Activated CD8-positive, alpha-beta memory T cell treated with anti-CD3 and anti-CD28 coated beads, Interleukin-2, amount 50 U/mL, for 24 hours (primary cell): ENCODE measurements around the gene HERPUD2.

ENCODE experiments used
- DNase-seq: peaks from one replicate; pipeline ENCODE4 v3.0.0-alpha.2; 2020; ENCODE audit errors: extremely low read depth

The HERPUD2 gene, protein sequence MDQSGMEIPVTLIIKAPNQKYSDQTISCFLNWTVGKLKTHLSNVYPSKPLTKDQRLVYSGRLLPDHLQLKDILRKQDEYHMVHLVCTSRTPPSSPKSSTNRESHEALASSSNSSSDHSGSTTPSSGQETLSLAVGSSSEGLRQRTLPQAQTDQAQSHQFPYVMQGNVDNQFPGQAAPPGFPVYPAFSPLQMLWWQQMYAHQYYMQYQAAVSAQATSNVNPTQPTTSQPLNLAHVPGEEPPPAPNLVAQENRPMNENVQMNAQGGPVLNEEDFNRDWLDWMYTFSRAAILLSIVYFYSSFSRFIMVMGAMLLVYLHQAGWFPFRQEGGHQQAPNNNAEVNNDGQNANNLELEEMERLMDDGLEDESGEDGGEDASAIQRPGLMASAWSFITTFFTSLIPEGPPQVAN

GRCh38 chr7:35694784-35695472 lies at the start of gene HERPUD2:
HERPUD2 (minus strand) TSS chr7:35695135; CDS start chr7:35694330, 805 bp downstream.
- peak; percentile 70 for DNase-seq

- DNase-seq = no peak
These were observed 44.0 kb upstream of the HERPUD2 start for GRCh38 chr7:35738889-35739288.

GRCh38 chr7:35736725-35737124 lies 41.8 kb upstream of the HERPUD2 start:
- DNase-seq = no peak

- no peak for DNase-seq
These were observed 40.5 kb upstream of the HERPUD2 start for GRCh38 chr7:35735396-35735795.

DNA sequence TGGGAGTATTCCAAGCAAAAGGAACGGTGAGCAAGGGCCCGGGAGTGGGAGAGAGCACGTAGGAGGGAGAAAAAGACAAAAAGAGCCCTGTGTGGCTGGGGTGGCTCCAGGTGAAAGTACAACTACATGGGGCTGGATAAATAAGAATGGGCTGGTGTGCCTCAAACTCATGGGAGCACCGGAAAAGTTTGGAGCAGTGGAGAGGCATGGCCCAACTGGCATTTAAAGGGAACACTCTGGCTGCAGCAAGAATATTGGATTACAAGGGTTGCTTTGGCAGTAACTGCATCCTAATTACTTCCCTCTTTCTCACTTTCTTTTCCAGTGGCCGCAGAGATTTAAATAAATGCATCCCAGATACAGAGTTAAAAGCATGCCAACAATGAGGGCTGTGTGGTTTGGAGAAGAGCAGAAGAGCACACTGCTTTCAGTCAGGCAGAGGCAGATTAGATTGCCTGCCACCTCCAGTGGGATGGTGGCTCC lies 39.1 kb upstream of the HERPUD2 start:
- DNase-seq = no peak

DNA sequence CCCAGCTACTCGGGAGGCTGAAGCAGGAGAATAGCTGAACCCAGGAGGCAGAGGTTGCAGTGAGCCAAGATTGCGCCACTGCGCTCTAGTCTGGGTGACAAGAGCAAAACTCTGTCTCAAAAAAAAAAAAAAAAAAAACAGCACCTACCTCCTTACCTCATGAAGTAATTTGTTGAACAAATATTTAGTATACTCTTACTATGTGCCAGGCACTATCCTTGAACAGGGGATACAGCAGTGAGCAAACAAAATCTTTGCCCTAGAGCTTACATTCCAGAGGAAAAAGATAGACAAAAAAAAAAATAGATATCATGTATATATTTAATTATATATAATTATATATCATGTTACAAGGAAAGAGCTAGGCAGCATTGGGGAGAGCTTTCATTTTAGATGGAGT lies 36.4 kb upstream of the HERPUD2 start:
- no peak for DNase-seq

GRCh38 chr7:35729061-35729783 lies 34.3 kb upstream of the HERPUD2 start:
- no peak for DNase-seq

DNA sequence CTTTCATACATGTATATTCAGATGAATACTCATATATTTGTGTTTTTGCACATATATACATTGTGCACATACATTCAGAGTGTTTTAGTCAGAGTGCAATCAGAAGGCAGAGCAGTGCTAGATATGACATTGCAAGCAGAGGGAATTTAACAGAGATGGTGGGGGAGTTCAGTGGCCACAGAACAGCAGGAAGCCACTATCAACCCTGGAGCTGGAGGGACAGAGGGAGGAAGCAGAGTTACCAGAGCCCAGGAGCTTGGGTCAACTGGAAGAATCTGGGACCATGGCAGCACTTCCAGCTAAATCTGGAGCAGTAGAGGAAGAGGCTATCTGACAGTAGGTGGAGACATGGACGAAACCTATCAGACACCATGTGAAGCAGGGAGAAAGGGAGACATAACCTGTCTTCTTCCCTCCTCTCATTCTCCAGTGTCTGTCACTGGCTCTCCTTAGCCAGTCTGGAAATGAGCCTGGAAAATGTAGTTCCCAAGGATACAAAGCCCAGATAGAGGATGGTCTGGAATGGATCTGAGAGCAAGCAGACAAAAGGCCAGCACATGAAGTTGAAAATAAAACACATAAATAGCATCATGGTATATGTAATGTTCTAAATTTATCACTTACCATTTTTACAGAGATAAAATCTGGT lies 33.6 kb upstream of the HERPUD2 start:
- DNase-seq = no peak

- DNase-seq = no peak
These were observed 32.6 kb upstream of the HERPUD2 start for GRCh38 chr7:35727571-35727970.

GRCh38 chr7:35726654-35727053 lies 31.7 kb upstream of the HERPUD2 start:
- DNase-seq = no peak

DNA sequence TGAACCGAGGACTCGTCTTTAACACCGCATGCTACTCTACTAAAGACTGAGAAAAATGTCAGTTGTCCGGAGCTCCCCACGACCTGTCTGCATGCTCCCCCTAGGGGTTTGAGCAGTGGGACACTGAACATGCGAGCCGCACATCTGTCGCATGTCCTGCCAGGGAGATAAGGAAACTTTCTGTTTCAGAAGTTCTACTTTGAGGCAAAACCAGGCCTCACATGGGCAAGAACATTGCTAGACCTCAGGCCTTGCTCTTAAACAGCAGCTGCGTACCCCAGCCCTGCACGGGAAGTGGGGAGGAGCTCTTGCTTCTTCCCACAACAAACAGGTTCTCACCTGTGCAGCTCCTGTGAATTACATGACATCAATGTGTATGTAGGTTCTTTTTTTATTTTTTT lies 30.3 kb upstream of the HERPUD2 start:
- DNase-seq = no peak

GRCh38 chr7:35723011-35723410 lies 28.1 kb upstream of the HERPUD2 start:
- no peak for DNase-seq

GRCh38 chr7:35722054-35722849 lies 27.3 kb upstream of the HERPUD2 start:
- no peak for DNase-seq

DNA sequence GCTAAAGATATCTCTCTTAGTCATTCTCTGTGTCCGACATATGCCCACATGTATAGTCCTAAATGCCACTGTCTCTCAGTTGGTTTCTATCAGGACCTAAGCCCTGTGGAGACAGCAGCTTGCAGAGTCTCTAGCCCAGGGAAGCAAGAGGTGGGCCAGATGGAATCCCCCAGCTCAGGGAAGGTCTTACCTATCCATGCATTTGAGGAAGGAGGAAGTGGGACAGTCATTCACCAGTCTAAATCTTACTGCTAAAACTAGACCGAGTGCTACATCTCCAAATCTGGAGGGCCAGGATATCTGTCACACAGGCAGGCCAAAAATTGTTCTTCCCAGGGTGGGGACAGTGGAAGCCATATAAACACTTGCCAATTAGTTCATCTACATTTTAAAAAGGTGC lies 26.4 kb upstream of the HERPUD2 start:
- DNase-seq = no peak

DNA sequence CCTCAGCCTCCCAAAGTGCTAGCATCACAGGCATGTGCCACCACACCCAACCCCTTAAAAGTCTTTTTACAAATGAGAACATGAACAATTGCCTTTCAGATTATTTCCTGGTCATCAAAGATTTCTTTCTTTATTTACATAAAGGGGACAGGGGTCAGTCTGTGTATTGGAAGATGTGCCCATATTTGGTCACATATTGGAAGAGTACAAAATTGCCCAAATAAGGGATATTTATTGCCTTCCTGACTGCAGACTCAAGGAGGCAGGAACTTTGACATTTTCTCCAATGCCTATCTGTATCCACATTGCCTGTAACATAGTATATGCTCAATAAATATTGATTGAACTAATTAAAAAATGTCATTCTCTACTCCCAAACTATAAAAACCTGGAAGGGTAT lies 25.9 kb upstream of the HERPUD2 start:
- no peak for DNase-seq

DNA sequence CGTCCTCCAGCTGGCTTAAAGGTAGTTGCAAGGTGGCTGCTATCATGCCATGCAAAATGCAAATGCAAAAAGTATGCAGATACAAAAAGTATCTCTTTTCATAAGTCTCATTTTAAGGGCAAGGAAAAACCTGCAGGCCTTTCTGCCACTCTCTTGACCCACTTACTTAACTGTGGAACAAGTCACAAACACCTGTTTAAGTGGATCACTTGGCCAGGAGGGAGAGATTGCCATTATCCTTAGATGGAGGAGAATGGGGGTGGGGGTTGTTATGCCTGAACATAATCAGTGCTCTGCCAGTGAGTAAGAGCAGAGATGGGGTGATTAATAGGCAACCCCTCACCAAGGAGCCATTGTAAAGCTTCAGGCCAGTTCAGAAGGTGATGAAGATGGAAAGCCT lies 25.1 kb upstream of the HERPUD2 start:
- DNase-seq = no peak

DNA sequence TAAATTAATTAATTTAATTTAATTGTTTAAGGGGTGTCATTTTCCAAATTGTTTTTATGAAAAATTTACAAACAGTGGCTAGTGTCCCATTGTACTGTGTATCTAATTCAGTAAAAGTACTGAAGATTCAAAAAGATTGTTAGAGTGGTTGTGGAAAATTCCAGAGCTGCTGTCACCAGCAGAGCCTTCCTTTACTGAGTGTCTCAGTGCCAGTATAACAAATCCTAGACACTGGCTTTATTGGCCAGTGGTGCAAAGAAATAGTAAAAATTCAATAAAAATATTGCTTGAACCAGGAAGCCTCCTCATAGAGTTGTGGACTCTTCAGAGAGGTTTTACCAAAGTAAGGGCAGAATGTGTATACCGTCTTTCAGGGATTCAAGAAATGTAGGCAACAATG lies 23.1 kb upstream of the HERPUD2 start:
- DNase-seq = no peak

GRCh38 chr7:35717516-35717915 lies 22.6 kb upstream of the HERPUD2 start:
- DNase-seq = no peak

DNA sequence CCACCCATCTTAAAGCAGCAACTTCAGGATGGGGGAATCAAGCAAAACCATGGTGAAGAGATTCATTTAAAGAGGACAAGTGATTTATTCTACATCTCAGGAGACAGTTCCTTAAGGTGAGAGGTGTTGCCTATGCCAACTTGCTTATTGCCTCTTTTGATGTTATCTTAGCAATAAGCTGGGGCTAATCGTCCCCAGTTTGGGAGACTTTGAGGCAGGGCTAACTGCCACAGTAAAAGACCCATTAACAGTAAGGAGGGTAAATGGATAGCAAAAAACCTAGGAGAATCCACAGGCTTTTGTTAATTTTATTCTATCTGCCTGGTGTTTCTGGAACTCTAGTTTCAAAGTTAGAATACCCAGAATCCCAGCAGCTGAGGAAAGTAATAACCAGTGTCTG lies 22.1 kb upstream of the HERPUD2 start:
- DNase-seq = no peak

- no peak for DNase-seq
These were observed 21.3 kb upstream of the HERPUD2 start for GRCh38 chr7:35716038-35716803.
